Subcutaneous adipose tissue (tissue), 4 donors: ENCODE measurements around the gene STRN. TPM values are rescaled to one million over a fixed set of nuclear protein-coding genes. Genes with fewer than 3 reads are reported as not detected.

ENCODE experiments used
- CTCF ChIP-seq: fragments of 450-650 bp; IDR thresholded peaks from one replicate; pipeline ENCODE4 v1.5.1; 2016; ENCODE audit warnings: low read depth, mild to moderate bottlenecking, control low read depth, antibody characterized with exemption, moderate library complexity
- total RNA-seq, 4 donors: library from RNA; depleted of rRNA; stranded (reverse); fragments of >200 nt; gene quantifications; one replicate each; pipeline ENCODE4 v1.1.0, GENCODE V29; 2016

The STRN gene
- total RNA-seq, 4 donors from 2014 or later: 21.3 to 34.9 (median 27.9) TPM

GRCh38 chr2:36881816-36882215 is 84.5 kb downstream of the STRN start:
- TF ChIP-seq CTCF: no peak

- TF ChIP-seq CTCF: no peak
Observed at GRCh38 chr2:36878429-36878828, 87.9 kb downstream of the STRN start.

GRCh38 chr2:36871068-36871707 is 95.1 kb downstream of the STRN start:
- TF ChIP-seq CTCF: no peak

- TF ChIP-seq CTCF: no peak
Observed at GRCh38 chr2:36869606-36870005, 96.7 kb downstream of the STRN start.

GRCh38 chr2:36861896-36862295 is 104.4 kb downstream of the STRN start:
- no peak for TF ChIP-seq CTCF

- TF ChIP-seq CTCF: no peak
Observed at GRCh38 chr2:36859366-36859792, 107.0 kb downstream of the STRN start.

- TF ChIP-seq CTCF: no peak
Observed at GRCh38 chr2:36858551-36859365, 107.6 kb downstream of the STRN start.
